A673 (cell line): ENCODE data around the gene C15orf61.

ENCODE experiments used
- EZH2 ChIP-seq: fragments of 200-600 bp; sonication (generic); IDR thresholded peaks from 2 replicates; pipeline ENCODE4 v1.6.1; 2017; ENCODE audit warnings: borderline replicate concordance, low read depth, mild to moderate bottlenecking, mixed read lengths, antibody characterized with exemption, low read length; ENCODE audit not compliant: poor library complexity, severe bottlenecking
- TF ChIP-seq, protein P1 (sequence below): fragments of 300-800, 200-600 bp; sonication (generic); conservative IDR thresholded peaks from 2 replicates; pipeline ENCODE4 v1.5.1; 2017; ENCODE audit warnings: low read depth, mild to moderate bottlenecking, antibody characterized with exemption, low read length, moderate library complexity, mixed read lengths

DNA sequence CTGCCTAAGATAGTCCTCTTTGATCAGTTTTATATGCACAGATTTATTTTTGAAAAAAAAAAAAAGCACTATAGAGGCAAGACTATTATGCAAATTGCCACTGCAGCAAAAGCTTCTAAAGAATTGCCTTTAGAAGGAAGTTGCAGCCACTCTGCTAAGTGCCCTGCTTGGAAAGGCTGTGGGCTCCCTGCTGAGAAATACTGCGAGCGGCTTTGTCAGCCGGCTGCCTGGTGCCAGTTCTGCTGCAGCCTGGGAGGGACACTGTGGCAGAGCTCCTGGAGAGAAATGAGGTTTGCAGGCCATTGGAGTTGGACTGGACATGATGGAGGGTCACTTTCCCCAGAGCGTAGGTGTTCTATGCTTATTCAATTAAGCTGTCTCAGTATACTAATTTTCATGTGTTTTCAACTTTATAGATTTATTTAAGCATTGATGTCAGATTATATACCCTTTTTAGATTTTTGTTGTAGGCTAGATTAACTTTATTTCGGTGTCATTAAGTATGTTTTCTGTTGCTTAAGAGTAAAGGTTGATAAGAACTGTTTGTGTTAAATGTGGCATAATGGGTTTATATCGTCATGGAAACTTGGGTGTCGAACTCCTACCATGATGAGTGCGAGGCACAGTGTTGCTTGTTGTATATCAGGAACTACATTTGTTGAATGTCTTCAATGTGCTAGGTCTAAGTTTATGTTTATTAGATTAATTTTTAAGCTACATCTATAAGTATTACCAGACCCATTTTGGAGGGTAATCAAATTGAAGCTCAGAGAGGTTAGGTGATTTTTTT lies 28.1 kb downstream of the C15orf61 start:
- TF ChIP-seq, protein P1, sequence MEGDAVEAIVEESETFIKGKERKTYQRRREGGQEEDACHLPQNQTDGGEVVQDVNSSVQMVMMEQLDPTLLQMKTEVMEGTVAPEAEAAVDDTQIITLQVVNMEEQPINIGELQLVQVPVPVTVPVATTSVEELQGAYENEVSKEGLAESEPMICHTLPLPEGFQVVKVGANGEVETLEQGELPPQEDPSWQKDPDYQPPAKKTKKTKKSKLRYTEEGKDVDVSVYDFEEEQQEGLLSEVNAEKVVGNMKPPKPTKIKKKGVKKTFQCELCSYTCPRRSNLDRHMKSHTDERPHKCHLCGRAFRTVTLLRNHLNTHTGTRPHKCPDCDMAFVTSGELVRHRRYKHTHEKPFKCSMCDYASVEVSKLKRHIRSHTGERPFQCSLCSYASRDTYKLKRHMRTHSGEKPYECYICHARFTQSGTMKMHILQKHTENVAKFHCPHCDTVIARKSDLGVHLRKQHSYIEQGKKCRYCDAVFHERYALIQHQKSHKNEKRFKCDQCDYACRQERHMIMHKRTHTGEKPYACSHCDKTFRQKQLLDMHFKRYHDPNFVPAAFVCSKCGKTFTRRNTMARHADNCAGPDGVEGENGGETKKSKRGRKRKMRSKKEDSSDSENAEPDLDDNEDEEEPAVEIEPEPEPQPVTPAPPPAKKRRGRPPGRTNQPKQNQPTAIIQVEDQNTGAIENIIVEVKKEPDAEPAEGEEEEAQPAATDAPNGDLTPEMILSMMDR: no peak
- no peak for TF ChIP-seq EZH2
